H1 (cell line): ENCODE measurements around the gene TBC1D22A.

Experiments
- ASH2L ChIP-seq: fragments of 200-600, 300-600 bp; sonication (generic); IDR thresholded peaks from one replicate; pipeline ENCODE4 v1.7.1; 2017; ENCODE audit warnings: low read length
- EZH2 ChIP-seq: fragments of 200-600 bp; sonication (generic); IDR thresholded peaks from 2 replicates; pipeline ENCODE4 v1.7.1; 2012; ENCODE audit warnings: low read depth, mild to moderate bottlenecking, moderate library complexity, low read length, inconsistent platforms; ENCODE audit not compliant: severe bottlenecking
- TF ChIP-seq, protein P1 (sequence below): IDR thresholded peaks from 2 replicates; pipeline ENCODE4 v1.6.1; 2012; ENCODE audit warnings: inconsistent platforms

DNA sequence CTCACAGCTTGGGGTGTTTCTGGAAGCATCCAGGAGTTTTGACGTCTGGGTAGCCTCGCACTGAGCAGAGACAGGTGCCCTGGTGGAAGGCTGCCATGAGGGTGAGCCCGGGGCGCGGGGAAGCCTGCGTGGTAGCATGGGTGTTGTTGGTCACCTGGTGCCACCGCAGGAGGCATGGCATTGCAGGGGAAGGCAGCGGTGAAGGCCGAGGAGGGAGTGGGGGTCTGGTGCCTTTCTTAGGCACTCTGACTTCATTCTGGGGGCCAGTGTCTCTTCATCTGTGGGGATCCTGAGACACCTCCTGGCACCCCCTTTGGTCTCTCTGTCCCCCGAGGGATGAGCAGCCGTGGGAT lies 271.2 kb downstream of the TBC1D22A start:
- TF ChIP-seq, protein P1, sequence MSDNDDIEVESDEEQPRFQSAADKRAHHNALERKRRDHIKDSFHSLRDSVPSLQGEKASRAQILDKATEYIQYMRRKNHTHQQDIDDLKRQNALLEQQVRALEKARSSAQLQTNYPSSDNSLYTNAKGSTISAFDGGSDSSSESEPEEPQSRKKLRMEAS: no peak
- no peak for TF ChIP-seq ASH2L
- TF ChIP-seq EZH2: no peak
